Activated T-helper 1 cell treated with anti-CD3 and anti-CD28 coated beads, Interleukin-12 subunit alpha, Interleukin-12 subunit beta, Interleukin-2, Interleukin-4 antibody, amounts not matched to agents 30 ng/mL and 10 ng/mL and 1 ng/mL, durations not matched to agents 14 hours and 24 hours and 36 hours (primary cell): ENCODE measurements around the gene A2M. TPM values are rescaled to one million over a fixed set of nuclear protein-coding genes. Genes with fewer than 3 reads are reported as not detected.

Source experiments
- DNase-seq: peaks from one replicate; pipeline ENCODE4 v3.0.0; 2021; ENCODE audit warnings: low spot score
- H3K27ac Mint-ChIP-seq: one replicate; pipeline ENCODE4 v1.8.0; 2021; ENCODE audit warnings: mild to moderate bottlenecking, mixed read lengths
- H3K27me3 Mint-ChIP-seq: one replicate; pipeline ENCODE4 v1.8.0; 2022; ENCODE audit warnings: mild to moderate bottlenecking, moderate library complexity, mixed read lengths; ENCODE audit not compliant: insufficient read depth
- H3K36me3 Mint-ChIP-seq: one replicate; pipeline ENCODE4 v1.8.0; 2021; ENCODE audit warnings: low read depth, mixed read lengths
- H3K4me1 Mint-ChIP-seq: one replicate; pipeline ENCODE4 v1.8.0; 2021; ENCODE audit warnings: low read depth, mixed read lengths
- H3K4me3 Mint-ChIP-seq: one replicate; pipeline ENCODE4 v1.8.0; 2021; ENCODE audit warnings: mild to moderate bottlenecking, moderate library complexity, mixed read lengths
- H3K9me3 Mint-ChIP-seq: one replicate; pipeline ENCODE4 v1.8.0; 2021; ENCODE audit warnings: mixed read lengths
- intact Hi-C: fragments of 100-400 bp; cut with micrococcal nuclease; formaldehyde crosslinking; loops from one replicate; pipeline ENCODE4 v1.15.1; 2024
- total RNA-seq: library from RNA; stranded (reverse); gene quantifications from 2 replicates; pipeline ENCODE4 v1.2.3, GENCODE V29; 2022

The A2M gene
- total RNA-seq, 1 donor from 2014 or later = not detected

- DNase-seq = no peak
- Mint-ChIP-seq H3K4me3 (no peak overlapping the region), H3K9me3 (peaks cover 11% of the 10 kb centered on the region), H3K27me3 (peaks cover 2% of the 10 kb centered on the region), H3K27ac (no peak overlapping the region), H3K36me3 (no peaks in the 10 kb centered on the region), H3K4me1 (no peaks in the 10 kb centered on the region)
- intact Hi-C loops = no loop called here
Measured at GRCh38 chr12:9086087-9086486, 29.6 kb downstream of the A2M start.

DNA sequence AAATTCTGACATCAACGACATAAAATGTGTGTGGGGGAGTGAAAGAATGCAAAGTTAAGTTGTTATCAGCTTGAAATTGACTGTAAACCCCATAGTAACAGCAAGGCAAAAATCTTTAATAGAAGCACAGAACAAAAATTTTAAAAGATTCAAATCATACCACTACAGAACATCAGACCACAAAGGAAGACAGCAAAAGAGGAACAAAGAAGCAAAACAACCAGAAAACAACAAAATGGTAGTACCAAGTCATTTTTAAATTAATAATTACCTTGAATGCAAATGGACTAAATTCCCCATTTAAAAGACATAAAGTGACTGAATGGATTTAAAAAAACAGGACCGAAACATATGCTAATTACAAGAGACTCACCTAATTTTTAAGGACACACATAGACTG lies 31.3 kb downstream of the A2M start:
- H3K27me3 Mint-ChIP-seq = peaks cover 2% of the 10 kb centered on the region
- DNase-seq = no peak
- no peaks in the 10 kb centered on the region for H3K4me1 Mint-ChIP-seq
- no peaks in the 10 kb centered on the region for H3K36me3 Mint-ChIP-seq
- no peak overlapping the region for H3K4me3 Mint-ChIP-seq
- H3K27ac Mint-ChIP-seq = no peak overlapping the region
- H3K9me3 Mint-ChIP-seq = peaks cover 11% of the 10 kb centered on the region
- intact Hi-C loops = no loop called here

GRCh38 chr12:9083793-9084192 lies 31.9 kb downstream of the A2M start:
- no peak overlapping the region for H3K27ac Mint-ChIP-seq
- intact Hi-C loops = no loop called here
- H3K9me3 Mint-ChIP-seq = peaks cover 11% of the 10 kb centered on the region
- H3K27me3 Mint-ChIP-seq = peaks cover 2% of the 10 kb centered on the region
- no peaks in the 10 kb centered on the region for H3K4me1 Mint-ChIP-seq
- no peak for DNase-seq
- no peaks in the 10 kb centered on the region for H3K36me3 Mint-ChIP-seq
- no peak overlapping the region for H3K4me3 Mint-ChIP-seq

DNA sequence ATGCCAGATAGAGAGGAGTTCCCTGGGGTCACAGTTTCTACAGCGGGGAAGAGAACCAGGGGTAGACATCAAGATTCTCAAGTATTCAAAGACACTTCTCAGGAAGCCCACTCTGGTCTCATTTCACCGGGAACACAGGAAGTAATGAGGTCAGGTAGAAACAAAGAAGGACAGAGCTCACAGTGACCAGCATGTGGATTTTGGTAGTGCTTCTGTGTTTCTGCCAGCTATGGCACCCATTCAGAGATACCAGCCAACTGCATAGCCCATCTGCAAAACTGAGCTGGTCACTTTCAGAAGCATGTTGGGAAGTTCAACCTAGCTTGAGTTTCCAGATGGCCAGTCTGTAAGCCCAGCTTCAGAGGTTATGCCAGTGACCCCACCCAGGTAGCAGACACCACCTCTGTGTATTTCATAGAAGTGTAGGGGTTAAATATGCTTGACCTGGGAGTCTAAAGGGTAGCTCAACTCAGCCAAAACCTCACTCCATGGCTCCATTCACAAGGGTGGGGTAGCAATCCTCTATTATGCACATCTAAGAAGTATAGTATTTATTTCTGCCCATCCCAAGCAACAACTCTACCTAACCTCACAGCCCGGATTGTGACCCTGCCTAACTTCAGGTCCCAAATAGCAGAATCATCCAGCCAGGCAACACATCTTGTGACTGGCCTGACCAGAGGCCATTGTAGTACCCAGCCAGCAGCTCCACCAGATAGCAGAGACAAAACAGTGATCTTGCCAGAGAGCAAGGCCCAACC lies 33.9 kb downstream of the A2M start:
- Mint-ChIP-seq H3K4me3 (no peak overlapping the region), H3K27ac (no peak overlapping the region), H3K27me3 (peaks cover 2% of the 10 kb centered on the region), H3K4me1 (no peaks in the 10 kb centered on the region), H3K9me3 (peaks cover 11% of the 10 kb centered on the region), H3K36me3 (no peaks in the 10 kb centered on the region)
- intact Hi-C loops = no loop called here
- DNase-seq = no peak

GRCh38 chr12:9079883-9080675 lies 35.6 kb downstream of the A2M start:
- peaks cover 4% of the 10 kb centered on the region for H3K27me3 Mint-ChIP-seq
- H3K9me3 Mint-ChIP-seq = peaks cover 11% of the 10 kb centered on the region
- no peaks in the 10 kb centered on the region for H3K36me3 Mint-ChIP-seq
- no peak overlapping the region for H3K27ac Mint-ChIP-seq
- intact Hi-C loops = no loop called here
- H3K4me3 Mint-ChIP-seq = no peak overlapping the region
- no peaks in the 10 kb centered on the region for H3K4me1 Mint-ChIP-seq
- no peak for DNase-seq

DNA sequence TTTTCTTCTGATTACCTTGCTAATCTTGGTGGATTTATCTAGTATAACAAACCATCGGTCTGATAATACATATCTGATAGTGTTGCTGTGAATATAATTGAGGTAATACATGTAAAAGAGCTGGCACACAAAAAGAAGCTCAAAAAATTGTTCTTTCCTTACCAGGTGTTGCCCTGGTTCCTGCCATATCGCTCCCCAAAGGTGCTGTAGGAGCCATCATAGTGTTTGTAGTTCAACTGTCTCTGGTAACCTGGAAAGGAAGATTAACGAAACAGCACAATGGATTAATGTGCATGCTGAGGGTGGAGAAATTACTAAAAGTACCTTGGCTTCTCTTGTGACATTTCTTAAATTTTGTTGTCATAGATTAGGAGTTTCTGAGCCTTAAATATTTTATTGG lies 36.6 kb downstream of the A2M start:
- no peak overlapping the region for H3K27ac Mint-ChIP-seq
- H3K27me3 Mint-ChIP-seq = peaks cover 2% of the 10 kb centered on the region
- H3K4me3 Mint-ChIP-seq = no peak overlapping the region
- peaks cover 11% of the 10 kb centered on the region for H3K9me3 Mint-ChIP-seq
- no peaks in the 10 kb centered on the region for H3K4me1 Mint-ChIP-seq
- H3K36me3 Mint-ChIP-seq = no peaks in the 10 kb centered on the region
- intact Hi-C loops = no loop called here
- DNase-seq = no peak

DNA sequence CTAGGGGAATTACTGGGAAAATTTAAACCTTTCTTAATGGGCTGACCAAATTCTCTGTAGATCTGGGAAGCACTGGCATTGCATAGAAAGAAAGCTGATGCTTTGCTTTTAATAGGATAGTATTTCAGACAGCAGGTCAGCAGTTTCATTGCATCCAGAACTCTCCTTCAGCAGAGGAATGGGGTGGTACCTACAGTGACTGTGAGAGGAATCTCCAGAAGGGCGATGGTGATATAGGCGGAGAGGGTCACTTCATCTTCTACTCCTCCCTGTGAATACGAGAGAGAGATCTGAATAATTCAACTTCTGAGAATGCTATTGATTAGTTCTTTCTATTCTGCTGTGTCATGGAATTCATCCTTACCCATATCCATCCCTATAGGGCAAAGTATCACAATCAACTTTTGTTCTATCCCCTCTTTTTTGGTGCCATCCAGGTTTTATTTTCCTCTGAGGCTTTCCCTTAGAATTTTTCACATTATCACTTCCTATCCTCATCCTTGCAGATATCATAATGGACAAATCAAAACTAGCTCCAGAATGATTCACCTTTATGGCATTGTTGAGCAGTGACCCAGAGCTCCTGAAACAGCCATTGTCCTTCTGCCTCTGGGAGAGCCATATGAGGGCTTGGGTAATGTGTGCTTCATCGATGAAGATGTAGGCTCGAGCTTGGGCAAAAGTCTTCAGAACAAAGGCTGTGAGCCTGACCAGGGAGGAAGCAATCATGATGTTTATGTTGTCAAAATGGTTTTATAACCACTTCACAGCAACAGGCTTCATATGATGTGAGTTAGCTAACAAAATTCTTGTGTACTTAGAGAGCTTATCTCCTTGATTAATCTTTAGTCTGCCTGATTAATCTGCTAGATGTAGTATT lies 38.3 kb downstream of the A2M start:
- peaks cover 3% of the 10 kb centered on the region for H3K9me3 Mint-ChIP-seq
- H3K27me3 Mint-ChIP-seq = peaks cover 2% of the 10 kb centered on the region
- H3K4me1 Mint-ChIP-seq = no peaks in the 10 kb centered on the region
- intact Hi-C loops = no loop called here
- no peak overlapping the region for H3K4me3 Mint-ChIP-seq
- DNase-seq = no peak
- no peaks in the 10 kb centered on the region for H3K36me3 Mint-ChIP-seq
- H3K27ac Mint-ChIP-seq = no peak overlapping the region

GRCh38 chr12:9076733-9077132 lies 39.0 kb downstream of the A2M start:
- Mint-ChIP-seq H3K4me3 (no peak overlapping the region), H3K27ac (no peak overlapping the region), H3K9me3 (peaks cover 3% of the 10 kb centered on the region), H3K27me3 (peaks cover 2% of the 10 kb centered on the region), H3K4me1 (no peaks in the 10 kb centered on the region), H3K36me3 (no peaks in the 10 kb centered on the region)
- intact Hi-C loops = no loop called here
- DNase-seq = no peak

DNA sequence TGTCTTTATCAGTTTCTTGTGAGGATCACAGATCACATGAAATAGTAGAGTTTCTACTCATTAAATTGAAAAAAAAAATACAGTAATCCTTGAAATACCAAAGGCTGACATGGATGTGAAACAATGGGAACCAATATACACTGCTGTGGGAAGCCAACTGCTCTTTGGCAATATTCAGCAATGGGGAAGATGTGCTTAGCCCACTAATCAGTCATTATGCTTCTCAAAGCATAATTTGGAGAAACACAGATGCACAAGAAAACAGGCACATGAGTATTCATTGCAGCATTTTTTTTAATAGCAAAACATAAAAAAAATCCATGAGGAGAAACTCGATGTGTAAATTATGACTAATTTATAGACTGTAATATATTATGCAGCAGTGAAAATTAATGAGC lies 40.6 kb downstream of the A2M start:
- Mint-ChIP-seq H3K4me1 (no peaks in the 10 kb centered on the region), H3K27me3 (peaks cover 2% of the 10 kb centered on the region), H3K9me3 (no peaks in the 10 kb centered on the region), H3K27ac (no peak overlapping the region), H3K36me3 (no peaks in the 10 kb centered on the region), H3K4me3 (no peak overlapping the region)
- intact Hi-C loops = no loop called here
- DNase-seq = no peak

GRCh38 chr12:9074484-9075137 lies 41.1 kb downstream of the A2M start:
- Mint-ChIP-seq H3K9me3 (no peaks in the 10 kb centered on the region), H3K4me1 (no peaks in the 10 kb centered on the region), H3K27me3 (peaks cover 2% of the 10 kb centered on the region), H3K36me3 (no peaks in the 10 kb centered on the region), H3K27ac (no peak overlapping the region), H3K4me3 (no peak overlapping the region)
- intact Hi-C loops = no loop called here
- no peak for DNase-seq

DNA sequence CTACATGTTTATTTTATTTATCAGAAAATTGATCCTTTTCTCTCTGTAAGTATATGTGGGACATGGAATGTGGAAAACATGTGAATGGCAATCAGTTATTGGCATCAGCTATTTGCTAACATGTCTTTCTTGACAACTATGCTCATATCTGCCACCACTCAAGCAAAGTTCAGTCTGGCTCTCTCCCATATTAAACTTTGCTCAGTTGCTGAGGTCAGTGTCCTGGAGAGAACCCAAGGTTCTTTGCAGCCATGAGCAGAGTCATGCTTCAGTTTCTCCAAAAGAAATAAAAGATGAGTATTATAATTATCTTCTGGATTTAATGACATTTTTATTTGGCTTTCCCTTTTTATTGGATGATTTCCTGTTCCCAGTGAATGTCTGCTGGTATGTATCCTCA lies 42.6 kb downstream of the A2M start:
- intact Hi-C loops = no loop called here
- no peaks in the 10 kb centered on the region for H3K36me3 Mint-ChIP-seq
- no peak for DNase-seq

GRCh38 chr12:9072481-9073038 lies 43.2 kb downstream of the A2M start:
- no peak overlapping the region for H3K27ac Mint-ChIP-seq
- no peaks in the 10 kb centered on the region for H3K4me1 Mint-ChIP-seq
- intact Hi-C loops = no loop called here
- H3K9me3 Mint-ChIP-seq = no peaks in the 10 kb centered on the region
- H3K36me3 Mint-ChIP-seq = no peaks in the 10 kb centered on the region
- no peak overlapping the region for H3K4me3 Mint-ChIP-seq
- DNase-seq = no peak
- H3K27me3 Mint-ChIP-seq = peaks cover 2% of the 10 kb centered on the region

More for the DNA sequence above, 42.6 kb downstream of the A2M start:
- no peaks in the 10 kb centered on the region for H3K9me3 Mint-ChIP-seq
- H3K27me3 Mint-ChIP-seq = peaks cover 2% of the 10 kb centered on the region
- H3K27ac Mint-ChIP-seq = no peak overlapping the region
- no peak overlapping the region for H3K4me3 Mint-ChIP-seq
- no peaks in the 10 kb centered on the region for H3K4me1 Mint-ChIP-seq
